Renal cortex interstitium (tissue), 15 donors: ENCODE results near the gene SETD9. TPM values are rescaled to one million over a fixed set of nuclear protein-coding genes. Genes with fewer than 3 reads are reported as not detected.

Experiments
- DNase-seq, 11 donors: peaks; one replicate each; pipeline ENCODE4 v3.0.0-alpha.2; 2013; ENCODE audit warnings: low read depth in 9 of 11, low spot score in 4 of 11; ENCODE audit errors: extremely low read depth in 1 of 11
- long read RNA-seq, 16 experiments: transcript quantifications; one replicate each; lab custom pipeline, GENCODE V29; 2026
- polyA plus RNA-seq, 3 donors: library from polyadenylated mRNA; unstranded; fragments of 120-200 nt; gene quantifications; one replicate each; pipeline ENCODE4 v1.2.1, GENCODE V29; 2013; ENCODE audit not compliant: insufficient read length in 3 of 3

The SETD9 gene
- polyA plus RNA-seq = 10 to 100 TPM; 15.0 to 18.9 (median 17.5) TPM
- long read RNA-seq, donor 1, transcript SETD9-202 (5 exons, 1,009 nt) = major isoform, 5 of 16 reads
- long read RNA-seq, donor 1, partial matches to known transcripts = 6 of 16 reads
- long read RNA-seq, donor 1, other reads (novel, unspliced or antisense) = 0 of 16 reads
- long read RNA-seq, donor 2, partial matches to known transcripts = 0 of 5 reads
- long read RNA-seq, donor 2, other reads (novel, unspliced or antisense) = 0 of 5 reads
- long read RNA-seq, donor 3, partial matches to known transcripts = 0 of 3 reads
- long read RNA-seq, donor 3, other reads (novel, unspliced or antisense) = 0 of 3 reads
- long read RNA-seq, donor 4, partial matches to known transcripts = 0 of 4 reads
- long read RNA-seq, donor 4, other reads (novel, unspliced or antisense) = 0 of 4 reads
- long read RNA-seq, donor 5 = 0 reads
- long read RNA-seq, donor 6, partial matches to known transcripts = 5 of 10 reads
- long read RNA-seq, donor 6, other reads (novel, unspliced or antisense) = 0 of 10 reads
- long read RNA-seq, donor 7, partial matches to known transcripts = 11 of 17 reads
- long read RNA-seq, donor 7, other reads (novel, unspliced or antisense) = 0 of 17 reads
- long read RNA-seq, donor 8 = 0 reads
- long read RNA-seq, donor 9, partial matches to known transcripts = 0 of 5 reads
- long read RNA-seq, donor 9, other reads (novel, unspliced or antisense) = 0 of 5 reads
- long read RNA-seq, donor 10, partial matches to known transcripts = 0 of 4 reads
- long read RNA-seq, donor 10, other reads (novel, unspliced or antisense) = 0 of 4 reads
- long read RNA-seq, donor 11 = 0 reads
- long read RNA-seq, donor 12, partial matches to known transcripts = 0 of 5 reads
- long read RNA-seq, donor 12, other reads (novel, unspliced or antisense) = 0 of 5 reads
- long read RNA-seq, donor 13 = 0 reads
- long read RNA-seq, donor 14, transcript SETD9-201 (6 exons, 1,619 nt) = major isoform, 5 of 15 reads
- long read RNA-seq, donor 14, partial matches to known transcripts = 5 of 15 reads
- long read RNA-seq, donor 14, other reads (novel, unspliced or antisense) = 0 of 15 reads
- long read RNA-seq, donor 15, partial matches to known transcripts = 0 of 5 reads
- long read RNA-seq, donor 15, other reads (novel, unspliced or antisense) = 0 of 5 reads
- long read RNA-seq, donor 16, transcript SETD9-201 (6 exons, 1,619 nt) = major isoform, 7 of 14 reads
- long read RNA-seq, donor 16, transcript SETD9-202 (5 exons, 1,009 nt) = minor isoform, 6 of 14 reads
- long read RNA-seq, donor 16, partial matches to known transcripts = 0 of 14 reads
- long read RNA-seq, donor 16, other reads (novel, unspliced or antisense) = 0 of 14 reads

- peak; percentile 90 to 97 (median 96) for DNase-seq
Measured at GRCh38 chr5:56909294-56910209, at the start of gene SETD9. SETD9 (plus strand) TSS chr5:56909596; CDS start chr5:56909646, 50 bp downstream.

GRCh38 chr5:56861893-56862485, 47.4 kb upstream of the SETD9 start:
- DNase-seq = no peak

GRCh38 chr5:56862909-56863308, 46.5 kb upstream of the SETD9 start:
- no peak for DNase-seq

- no peak for DNase-seq
Measured at GRCh38 chr5:56871777-56872176, 37.6 kb upstream of the SETD9 start.

GRCh38 chr5:56873056-56873455, 36.3 kb upstream of the SETD9 start:
- DNase-seq = no peak

- no peak for DNase-seq
Measured at GRCh38 chr5:56876327-56876726, 33.1 kb upstream of the SETD9 start.

GRCh38 chr5:56881571-56881970, 27.8 kb upstream of the SETD9 start:
- DNase-seq = no peak

GRCh38 chr5:56893251-56893951, 16.0 kb upstream of the SETD9 start:
- DNase-seq = no peak

GRCh38 chr5:56896763-56897162, 12.6 kb upstream of the SETD9 start:
- no peak for DNase-seq

- no peak for DNase-seq
Measured at GRCh38 chr5:56898213-56898612, 11.2 kb upstream of the SETD9 start.

- peak in 1 of 11 donors; percentile 4 for DNase-seq
Measured at GRCh38 chr5:56900395-56900794, 9.0 kb upstream of the SETD9 start.

- peak in 10 of 11 donors; percentile 12 to 48 (median 24) for DNase-seq
Measured at GRCh38 chr5:56900858-56901578, 8.4 kb upstream of the SETD9 start.

GRCh38 chr5:56908942-56909293, 478 bp upstream of the SETD9 start:
- no peak for DNase-seq

- DNase-seq = peak in 5 of 11 donors; percentile 4 to 83 (median 13)
Measured at GRCh38 chr5:56910210-56910965, 992 bp downstream of the SETD9 start.

GRCh38 chr5:56913766-56914165, 4.4 kb downstream of the SETD9 start:
- DNase-seq = no peak

GRCh38 chr5:56914678-56915077, 5.3 kb downstream of the SETD9 start:
- DNase-seq = no peak
